GM23338 (cell line): Measurements from ENCODE around the gene GATAD2A.

Experiments used
- CREB1 ChIP-seq: fragments of 250-450 bp; sonication (Bioruptor Pico); IDR thresholded peaks from 2 replicates; pipeline ENCODE4 v1.5.0; 2020; ENCODE audit warnings: low read depth, mild to moderate bottlenecking, moderate library complexity
- EZH2 ChIP-seq: fragments of 200-600 bp; sonication (generic); IDR thresholded peaks from one replicate; pipeline ENCODE4 v1.8.0; 2017; ENCODE audit warnings: antibody characterized with exemption, mild to moderate bottlenecking, low read depth; ENCODE audit not compliant: unreplicated experiment
- EZH2phosphoT487 ChIP-seq: fragments of 200-600 bp; sonication (generic); IDR thresholded peaks from one replicate; pipeline ENCODE4 v1.8.1; 2018; ENCODE audit warnings: antibody characterized with exemption; ENCODE audit not compliant: unreplicated experiment
- JUNB ChIP-seq: IDR thresholded peaks from one replicate; pipeline ENCODE4 v1.6.1; 2016; ENCODE audit warnings: antibody characterized with exemption; ENCODE audit not compliant: unreplicated experiment
- NANOG ChIP-seq: IDR thresholded peaks from 2 replicates; pipeline ENCODE4 v1.6.1; 2016; ENCODE audit warnings: antibody characterized with exemption, borderline replicate concordance
- POLR2AphosphoS5 ChIP-seq: IDR thresholded peaks from 2 replicates; pipeline ENCODE4 v1.6.1; 2016; ENCODE audit warnings: antibody characterized with exemption, low read depth
- STAT1 ChIP-seq: IDR thresholded peaks from one replicate; pipeline ENCODE4 v1.6.1; 2016; ENCODE audit warnings: antibody characterized with exemption; ENCODE audit not compliant: unreplicated experiment
- ZNF114 ChIP-seq: fragments of 250-450 bp; sonication (Bioruptor Pico); IDR thresholded peaks from 2 replicates; pipeline ENCODE4 v1.5.0; 2020; ENCODE audit warnings: mild to moderate bottlenecking, moderate library complexity
- ZNF331 ChIP-seq: fragments of 250-450 bp; sonication (Bioruptor Pico); IDR thresholded peaks from 2 replicates; pipeline ENCODE4 v1.5.0; 2020; ENCODE audit warnings: low read depth, mild to moderate bottlenecking, moderate library complexity
- TF ChIP-seq, protein P1 (sequence below): IDR thresholded peaks from one replicate; pipeline ENCODE4 v1.6.1; 2018; ENCODE audit warnings: antibody characterized with exemption; ENCODE audit not compliant: unreplicated experiment
- TF ChIP-seq, protein P2 (sequence below), 2 experiments: fragments of 200-600 bp in 1 of 2; sonication (generic) in 1 of 2; conservative IDR thresholded peaks; 2 replicates each; pipeline versions ENCODE4 v1.5.1 to v1.6.1; 2016 to 2017; ENCODE audit warnings: antibody characterized with exemption in 2 of 2, low read depth in 2 of 2, mild to moderate bottlenecking in 2 of 2, moderate library complexity in 1 of 2
- TF ChIP-seq, protein P3 (sequence below): IDR thresholded peaks from 2 replicates; pipeline ENCODE4 v1.6.1; 2016; ENCODE audit warnings: antibody characterized with exemption
- TF ChIP-seq, protein P4 (sequence below): fragments of 250-450 bp; sonication (Bioruptor Pico); IDR thresholded peaks from 2 replicates; pipeline ENCODE4 v1.5.0; 2020; ENCODE audit warnings: mild to moderate bottlenecking, moderate library complexity

DNA sequence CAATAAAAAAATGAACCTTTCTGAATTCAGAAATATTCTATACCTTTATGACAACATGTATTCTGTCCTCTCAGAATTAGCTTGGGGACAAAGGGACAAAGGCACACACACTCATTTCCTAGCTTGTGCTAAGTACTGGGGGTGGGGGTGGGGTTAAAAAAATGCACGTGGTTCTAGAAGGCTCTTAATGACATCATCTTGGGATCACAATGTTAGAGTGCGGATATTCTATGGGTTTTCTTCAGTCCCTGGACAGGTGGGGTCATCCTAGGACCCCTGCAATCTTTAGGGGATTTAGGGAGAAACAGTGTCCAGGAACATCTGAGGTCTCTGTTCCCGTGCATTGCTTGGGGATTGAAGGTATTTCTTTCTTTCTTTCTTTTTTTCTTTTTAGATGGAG, 21.8 kb downstream of the GATAD2A start:
- TF ChIP-seq, protein P1, sequence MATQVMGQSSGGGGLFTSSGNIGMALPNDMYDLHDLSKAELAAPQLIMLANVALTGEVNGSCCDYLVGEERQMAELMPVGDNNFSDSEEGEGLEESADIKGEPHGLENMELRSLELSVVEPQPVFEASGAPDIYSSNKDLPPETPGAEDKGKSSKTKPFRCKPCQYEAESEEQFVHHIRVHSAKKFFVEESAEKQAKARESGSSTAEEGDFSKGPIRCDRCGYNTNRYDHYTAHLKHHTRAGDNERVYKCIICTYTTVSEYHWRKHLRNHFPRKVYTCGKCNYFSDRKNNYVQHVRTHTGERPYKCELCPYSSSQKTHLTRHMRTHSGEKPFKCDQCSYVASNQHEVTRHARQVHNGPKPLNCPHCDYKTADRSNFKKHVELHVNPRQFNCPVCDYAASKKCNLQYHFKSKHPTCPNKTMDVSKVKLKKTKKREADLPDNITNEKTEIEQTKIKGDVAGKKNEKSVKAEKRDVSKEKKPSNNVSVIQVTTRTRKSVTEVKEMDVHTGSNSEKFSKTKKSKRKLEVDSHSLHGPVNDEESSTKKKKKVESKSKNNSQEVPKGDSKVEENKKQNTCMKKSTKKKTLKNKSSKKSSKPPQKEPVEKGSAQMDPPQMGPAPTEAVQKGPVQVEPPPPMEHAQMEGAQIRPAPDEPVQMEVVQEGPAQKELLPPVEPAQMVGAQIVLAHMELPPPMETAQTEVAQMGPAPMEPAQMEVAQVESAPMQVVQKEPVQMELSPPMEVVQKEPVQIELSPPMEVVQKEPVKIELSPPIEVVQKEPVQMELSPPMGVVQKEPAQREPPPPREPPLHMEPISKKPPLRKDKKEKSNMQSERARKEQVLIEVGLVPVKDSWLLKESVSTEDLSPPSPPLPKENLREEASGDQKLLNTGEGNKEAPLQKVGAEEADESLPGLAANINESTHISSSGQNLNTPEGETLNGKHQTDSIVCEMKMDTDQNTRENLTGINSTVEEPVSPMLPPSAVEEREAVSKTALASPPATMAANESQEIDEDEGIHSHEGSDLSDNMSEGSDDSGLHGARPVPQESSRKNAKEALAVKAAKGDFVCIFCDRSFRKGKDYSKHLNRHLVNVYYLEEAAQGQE: no peak
- no peak for TF ChIP-seq EZH2
- TF ChIP-seq, protein P2, sequence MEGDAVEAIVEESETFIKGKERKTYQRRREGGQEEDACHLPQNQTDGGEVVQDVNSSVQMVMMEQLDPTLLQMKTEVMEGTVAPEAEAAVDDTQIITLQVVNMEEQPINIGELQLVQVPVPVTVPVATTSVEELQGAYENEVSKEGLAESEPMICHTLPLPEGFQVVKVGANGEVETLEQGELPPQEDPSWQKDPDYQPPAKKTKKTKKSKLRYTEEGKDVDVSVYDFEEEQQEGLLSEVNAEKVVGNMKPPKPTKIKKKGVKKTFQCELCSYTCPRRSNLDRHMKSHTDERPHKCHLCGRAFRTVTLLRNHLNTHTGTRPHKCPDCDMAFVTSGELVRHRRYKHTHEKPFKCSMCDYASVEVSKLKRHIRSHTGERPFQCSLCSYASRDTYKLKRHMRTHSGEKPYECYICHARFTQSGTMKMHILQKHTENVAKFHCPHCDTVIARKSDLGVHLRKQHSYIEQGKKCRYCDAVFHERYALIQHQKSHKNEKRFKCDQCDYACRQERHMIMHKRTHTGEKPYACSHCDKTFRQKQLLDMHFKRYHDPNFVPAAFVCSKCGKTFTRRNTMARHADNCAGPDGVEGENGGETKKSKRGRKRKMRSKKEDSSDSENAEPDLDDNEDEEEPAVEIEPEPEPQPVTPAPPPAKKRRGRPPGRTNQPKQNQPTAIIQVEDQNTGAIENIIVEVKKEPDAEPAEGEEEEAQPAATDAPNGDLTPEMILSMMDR (conservative IDR thresholded peaks at IDR 0.05; ENCODE audit: low read depth in 2 of 2): no peak
- no peak for TF ChIP-seq POLR2AphosphoS5
- no peak for TF ChIP-seq JUNB
- TF ChIP-seq CREB1 (CRISPR knock-in tag): no peak
- TF ChIP-seq, protein P3, sequence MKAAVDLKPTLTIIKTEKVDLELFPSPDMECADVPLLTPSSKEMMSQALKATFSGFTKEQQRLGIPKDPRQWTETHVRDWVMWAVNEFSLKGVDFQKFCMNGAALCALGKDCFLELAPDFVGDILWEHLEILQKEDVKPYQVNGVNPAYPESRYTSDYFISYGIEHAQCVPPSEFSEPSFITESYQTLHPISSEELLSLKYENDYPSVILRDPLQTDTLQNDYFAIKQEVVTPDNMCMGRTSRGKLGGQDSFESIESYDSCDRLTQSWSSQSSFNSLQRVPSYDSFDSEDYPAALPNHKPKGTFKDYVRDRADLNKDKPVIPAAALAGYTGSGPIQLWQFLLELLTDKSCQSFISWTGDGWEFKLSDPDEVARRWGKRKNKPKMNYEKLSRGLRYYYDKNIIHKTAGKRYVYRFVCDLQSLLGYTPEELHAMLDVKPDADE: no peak
- no peak for TF ChIP-seq EZH2phosphoT487
- no peak for TF ChIP-seq ZNF114 (CRISPR knock-in tag)
- TF ChIP-seq, protein P4, sequence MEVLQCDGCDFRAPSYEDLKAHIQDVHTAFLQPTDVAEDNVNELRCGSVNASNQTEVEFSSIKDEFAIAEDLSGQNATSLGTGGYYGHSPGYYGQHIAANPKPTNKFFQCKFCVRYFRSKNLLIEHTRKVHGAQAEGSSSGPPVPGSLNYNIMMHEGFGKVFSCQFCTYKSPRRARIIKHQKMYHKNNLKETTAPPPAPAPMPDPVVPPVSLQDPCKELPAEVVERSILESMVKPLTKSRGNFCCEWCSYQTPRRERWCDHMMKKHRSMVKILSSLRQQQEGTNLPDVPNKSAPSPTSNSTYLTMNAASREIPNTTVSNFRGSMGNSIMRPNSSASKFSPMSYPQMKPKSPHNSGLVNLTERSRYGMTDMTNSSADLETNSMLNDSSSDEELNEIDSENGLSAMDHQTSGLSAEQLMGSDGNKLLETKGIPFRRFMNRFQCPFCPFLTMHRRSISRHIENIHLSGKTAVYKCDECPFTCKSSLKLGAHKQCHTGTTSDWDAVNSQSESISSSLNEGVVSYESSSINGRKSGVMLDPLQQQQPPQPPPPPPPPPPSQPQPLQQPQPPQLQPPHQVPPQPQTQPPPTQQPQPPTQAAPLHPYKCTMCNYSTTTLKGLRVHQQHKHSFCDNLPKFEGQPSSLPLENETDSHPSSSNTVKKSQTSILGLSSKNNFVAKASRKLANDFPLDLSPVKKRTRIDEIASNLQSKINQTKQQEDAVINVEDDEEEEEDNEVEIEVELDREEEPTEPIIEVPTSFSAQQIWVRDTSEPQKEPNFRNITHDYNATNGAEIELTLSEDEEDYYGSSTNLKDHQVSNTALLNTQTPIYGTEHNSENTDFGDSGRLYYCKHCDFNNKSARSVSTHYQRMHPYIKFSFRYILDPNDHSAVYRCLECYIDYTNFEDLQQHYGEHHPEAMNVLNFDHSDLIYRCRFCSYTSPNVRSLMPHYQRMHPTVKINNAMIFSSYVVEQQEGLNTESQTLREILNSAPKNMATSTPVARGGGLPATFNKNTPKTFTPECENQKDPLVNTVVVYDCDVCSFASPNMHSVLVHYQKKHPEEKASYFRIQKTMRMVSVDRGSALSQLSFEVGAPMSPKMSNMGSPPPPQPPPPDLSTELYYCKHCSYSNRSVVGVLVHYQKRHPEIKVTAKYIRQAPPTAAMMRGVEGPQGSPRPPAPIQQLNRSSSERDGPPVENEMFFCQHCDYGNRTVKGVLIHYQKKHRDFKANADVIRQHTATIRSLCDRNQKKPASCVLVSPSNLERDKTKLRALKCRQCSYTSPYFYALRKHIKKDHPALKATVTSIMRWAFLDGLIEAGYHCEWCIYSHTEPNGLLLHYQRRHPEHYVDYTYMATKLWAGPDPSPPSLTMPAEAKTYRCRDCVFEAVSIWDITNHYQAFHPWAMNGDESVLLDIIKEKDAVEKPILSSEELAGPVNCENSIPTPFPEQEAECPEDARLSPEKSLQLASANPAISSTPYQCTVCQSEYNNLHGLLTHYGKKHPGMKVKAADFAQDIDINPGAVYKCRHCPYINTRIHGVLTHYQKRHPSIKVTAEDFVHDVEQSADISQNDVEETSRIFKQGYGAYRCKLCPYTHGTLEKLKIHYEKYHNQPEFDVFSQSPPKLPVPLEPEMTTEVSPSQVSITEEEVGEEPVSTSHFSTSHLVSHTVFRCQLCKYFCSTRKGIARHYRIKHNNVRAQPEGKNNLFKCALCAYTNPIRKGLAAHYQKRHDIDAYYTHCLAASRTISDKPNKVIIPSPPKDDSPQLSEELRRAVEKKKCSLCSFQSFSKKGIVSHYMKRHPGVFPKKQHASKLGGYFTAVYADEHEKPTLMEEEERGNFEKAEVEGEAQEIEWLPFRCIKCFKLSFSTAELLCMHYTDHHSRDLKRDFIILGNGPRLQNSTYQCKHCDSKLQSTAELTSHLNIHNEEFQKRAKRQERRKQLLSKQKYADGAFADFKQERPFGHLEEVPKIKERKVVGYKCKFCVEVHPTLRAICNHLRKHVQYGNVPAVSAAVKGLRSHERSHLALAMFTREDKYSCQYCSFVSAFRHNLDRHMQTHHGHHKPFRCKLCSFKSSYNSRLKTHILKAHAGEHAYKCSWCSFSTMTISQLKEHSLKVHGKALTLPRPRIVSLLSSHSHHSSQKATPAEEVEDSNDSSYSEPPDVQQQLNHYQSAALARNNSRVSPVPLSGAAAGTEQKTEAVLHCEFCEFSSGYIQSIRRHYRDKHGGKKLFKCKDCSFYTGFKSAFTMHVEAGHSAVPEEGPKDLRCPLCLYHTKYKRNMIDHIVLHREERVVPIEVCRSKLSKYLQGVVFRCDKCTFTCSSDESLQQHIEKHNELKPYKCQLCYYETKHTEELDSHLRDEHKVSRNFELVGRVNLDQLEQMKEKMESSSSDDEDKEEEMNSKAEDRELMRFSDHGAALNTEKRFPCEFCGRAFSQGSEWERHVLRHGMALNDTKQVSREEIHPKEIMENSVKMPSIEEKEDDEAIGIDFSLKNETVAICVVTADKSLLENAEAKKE (CRISPR knock-in tag): no peak
- no peak for TF ChIP-seq STAT1
- no peak for TF ChIP-seq NANOG
- no peak for TF ChIP-seq ZNF331 (CRISPR knock-in tag)
